CD14-positive monocyte (primary cell): Measurements from ENCODE around the gene DYNC2LI1. TPM values are rescaled to one million over a fixed set of nuclear protein-coding genes. Genes with fewer than 3 reads are reported as not detected.

ENCODE experiments used
- DNase-seq, 3 donors: peaks; one replicate each; pipeline ENCODE4 v3.0.0-alpha.2; 2011 to 2022
- H2AFZ ChIP-seq: 2 replicates; pipeline ENCODE4 v1.6.0; 2012; ENCODE audit warnings: mild to moderate bottlenecking, low read depth, low read length, inconsistent platforms; ENCODE audit not compliant: insufficient read depth, poor library complexity, severe bottlenecking
- H3K27ac ChIP-seq, 2 donors: 1 replicate in 1 of 2; 2 replicates in 1 of 2; pipeline ENCODE4 v1.5.1; 2012 to 2013; ENCODE audit warnings: low read length in 2 of 2, control low read depth in 1 of 2, inconsistent platforms in 1 of 2, low read depth in 1 of 2, mild to moderate bottlenecking in 1 of 2
- H3K27me3 ChIP-seq, 2 donors: one replicate each; pipeline versions ENCODE4 v1.6.0 to v1.6.1; 2011 to 2013; ENCODE audit warnings: low read length in 2 of 2; ENCODE audit not compliant: control insufficient read depth in 2 of 2, insufficient read depth in 2 of 2
- H3K36me3 ChIP-seq, 2 donors: replicated peaks in 1 of 2; 1 replicate in 1 of 2; 2 replicates in 1 of 2; pipeline versions ENCODE4 v1.5.1 to v1.6.1; 2012 to 2013; ENCODE audit warnings: low read length in 2 of 2, control low read depth in 1 of 2, inconsistent platforms in 1 of 2, mild to moderate bottlenecking in 1 of 2; ENCODE audit not compliant: insufficient read depth in 2 of 2, control insufficient read depth in 1 of 2
- H3K4me1 ChIP-seq, 2 donors: 1 replicate in 1 of 2; 2 replicates in 1 of 2; pipeline versions ENCODE4 v1.5.1 to v1.6.1; 2012 to 2013; ENCODE audit warnings: low read length in 2 of 2, control low read depth in 1 of 2, inconsistent platforms in 1 of 2, mild to moderate bottlenecking in 1 of 2, moderate library complexity in 1 of 2; ENCODE audit not compliant: insufficient read depth in 2 of 2, control insufficient read depth in 1 of 2
- H3K4me2 ChIP-seq: replicated peaks from 2 replicates; pipeline ENCODE3; 2012; ENCODE audit warnings: low read length, moderate library complexity, mild to moderate bottlenecking; ENCODE audit not compliant: poor library complexity, severe bottlenecking; ENCODE audit errors: extremely low read depth
- H3K4me3 ChIP-seq, 3 experiments: fragments of 200-600 bp in 1 of 3; sonication (generic) in 1 of 3; replicated peaks in 1 of 3; 1 replicate in 2 of 3; 2 replicates in 1 of 3; pipeline ENCODE4 v1.5.1; 2011 to 2013; ENCODE audit warnings: low read length in 3 of 3, mild to moderate bottlenecking in 3 of 3, control low read depth in 2 of 3, low read depth in 2 of 3, inconsistent platforms in 1 of 3, moderate library complexity in 1 of 3
- H3K79me2 ChIP-seq: 2 replicates; pipeline ENCODE4 v1.6.0; 2012; ENCODE audit warnings: mild to moderate bottlenecking, control low read depth, inconsistent platforms, low read length, moderate library complexity; ENCODE audit not compliant: insufficient read depth
- H3K9ac ChIP-seq: 2 replicates; pipeline ENCODE4 v1.6.0; 2017; ENCODE audit warnings: low read length, mild to moderate bottlenecking; ENCODE audit not compliant: insufficient read depth, poor library complexity, severe bottlenecking
- H3K9me3 ChIP-seq, 2 donors: replicated peaks in 1 of 2; 1 replicate in 1 of 2; 2 replicates in 1 of 2; pipeline versions ENCODE4 v1.5.1 to v1.6.1; 2012 to 2013; ENCODE audit warnings: low read length in 2 of 2, control low read depth in 1 of 2; ENCODE audit not compliant: control insufficient read depth in 1 of 2, insufficient read depth in 1 of 2
- H4K20me1 ChIP-seq: 2 replicates; pipeline ENCODE4 v1.6.0; 2012; ENCODE audit warnings: mild to moderate bottlenecking, low read length, control low read depth, moderate library complexity; ENCODE audit not compliant: insufficient read depth
- H3K27ac Mint-ChIP-seq, 7 donors: one replicate each; pipeline ENCODE4 v1.8.0; 2020; ENCODE audit warnings: mild to moderate bottlenecking in 7 of 7, mixed read lengths in 7 of 7, moderate library complexity in 6 of 7, inconsistent platforms in 2 of 7
- H3K27me3 Mint-ChIP-seq, 3 donors: one replicate each; pipeline ENCODE4 v1.8.0; 2021 to 2022; ENCODE audit warnings: low read depth in 3 of 3, mild to moderate bottlenecking in 3 of 3, mixed read lengths in 3 of 3, moderate library complexity in 3 of 3, inconsistent platforms in 1 of 3
- H3K36me3 Mint-ChIP-seq, 2 donors: one replicate each; pipeline ENCODE4 v1.8.0; 2020; ENCODE audit warnings: mixed read lengths in 2 of 2, inconsistent platforms in 1 of 2, mild to moderate bottlenecking in 1 of 2
- H3K4me1 Mint-ChIP-seq: one replicate; pipeline ENCODE4 v1.8.0; 2020; ENCODE audit warnings: mild to moderate bottlenecking, mixed read lengths
- H3K4me3 Mint-ChIP-seq, 2 donors: one replicate each; pipeline ENCODE4 v1.8.0; 2020; ENCODE audit warnings: mild to moderate bottlenecking in 2 of 2, mixed read lengths in 2 of 2, moderate library complexity in 1 of 2
- H3K9me3 Mint-ChIP-seq, 7 donors: one replicate each; pipeline ENCODE4 v1.8.0; 2020 to 2022; ENCODE audit warnings: mixed read lengths in 7 of 7, mild to moderate bottlenecking in 6 of 7, moderate library complexity in 6 of 7, inconsistent platforms in 2 of 7
- CTCF ChIP-seq: fragments of 200-600 bp; IDR thresholded peaks from one replicate; pipeline ENCODE4 v1.8.0; 2022; ENCODE audit warnings: antibody characterized with exemption, mild to moderate bottlenecking
- WGBS: methylation state at CpG from one replicate; pipeline ENCODE4 v1.1.5; 2013; ENCODE audit warnings: missing lambda C conversion rate; ENCODE audit not compliant: insufficient coverage; 5-methylcytosine and 5-hydroxymethylcytosine counted together
- intact Hi-C, 2 donors: fragments of 100-400 bp; cut with micrococcal nuclease; formaldehyde crosslinking; loops; one replicate each; pipeline versions ENCODE4 v1.15.0 to v1.15.1; 2023
- polyA plus RNA-seq, 3 donors: library from polyadenylated mRNA; depleted of rRNA in 1 of 3; unstranded in 2 of 3; stranded (reverse) in 1 of 3; fragments of 300-500 nt in 2 of 3; fragments of >200 nt in 1 of 3; fragmentation: Illumina TruSeq in 2 of 3; gene quantifications; 1 replicate in 2 of 3; 2 replicates in 1 of 3; pipeline ENCODE4 v1.2.3, GENCODE V29; 2012 to 2021

Gene DYNC2LI1
- polyA plus RNA-seq, 3 donors, result 2.5 to 4.4 (median 3.5) TPM

GRCh38 chr2:43826305-43827250, 52.7 kb downstream of the DYNC2LI1 start:
- H3K79me2 ChIP-seq, result no peaks in the 10 kb centered on the region
- no peak for DNase-seq
- WGBS, result 97% methylated on average over 12 of the region's 17 CpGs
- intact Hi-C loops, result no loop called here
- no peaks in the 10 kb centered on the region for H3K36me3 ChIP-seq
- peaks cover 0 to 2% (median 0%) of the 10 kb centered on the region in 7 donors for H3K9me3 Mint-ChIP-seq
- no peaks in the 10 kb centered on the region for H3K36me3 Mint-ChIP-seq
- no peak overlapping the region for H2AFZ ChIP-seq
- no peak overlapping the region for H3K4me2 ChIP-seq
- H3K27ac ChIP-seq, result no peak overlapping the region
- H3K9ac ChIP-seq, result no peak overlapping the region
- H3K27me3 ChIP-seq, result peaks cover 5 to 20% of the 10 kb centered on the region in 2 donors
- H3K9me3 ChIP-seq, result no peaks in the 10 kb centered on the region
- H3K27ac Mint-ChIP-seq, result no peak overlapping the region
- H3K27me3 Mint-ChIP-seq, result peaks cover 17 to 41% (median 32%) of the 10 kb centered on the region in 3 donors
- no peaks in the 10 kb centered on the region for H4K20me1 ChIP-seq
- H3K4me3 ChIP-seq, result no peak overlapping the region
- no peaks in the 10 kb centered on the region for H3K4me1 ChIP-seq
- no peak for TF ChIP-seq CTCF
- H3K4me1 Mint-ChIP-seq, result peaks cover 5% of the 10 kb centered on the region
- no peak overlapping the region for H3K4me3 Mint-ChIP-seq

GRCh38 chr2:43831543-43832294, 57.9 kb downstream of the DYNC2LI1 start:
- 7% methylated on average over 54 of the region's 54 CpGs for WGBS
- Histone ChIP-seq H3K36me3 (no peaks in the 10 kb centered on the region), H3K27ac (no peak overlapping the region), H3K4me2 (no peak overlapping the region), H3K79me2 (no peaks in the 10 kb centered on the region), H3K9ac (no peak overlapping the region), H3K9me3 (no peaks in the 10 kb centered on the region), H4K20me1 (no peaks in the 10 kb centered on the region), H2AFZ (no peak overlapping the region), H3K4me1 (no peaks in the 10 kb centered on the region), H3K27me3 (peaks cover 5 to 30% of the 10 kb centered on the region in 2 donors), H3K4me3 (no peak overlapping the region)
- no peak for DNase-seq
- Mint-ChIP-seq H3K9me3 (peaks cover 0 to 2% (median 0%) of the 10 kb centered on the region in 7 donors), H3K4me3 (peak overlapping the region in 1 of 2 donors; percentile 82), H3K36me3 (no peaks in the 10 kb centered on the region), H3K27ac (no peak overlapping the region), H3K4me1 (peaks cover 4% of the 10 kb centered on the region), H3K27me3 (peaks cover 21 to 45% (median 36%) of the 10 kb centered on the region in 3 donors)
- no peak for TF ChIP-seq CTCF
- intact Hi-C loops, result no loop called here
